Activated B cell treated with CpG ODN at 0.5 μM for 24 hours (primary cell): ENCODE data around the gene RPAP2. TPM values are rescaled to one million over a fixed set of nuclear protein-coding genes. Genes with fewer than 3 reads are reported as not detected.
A peak's percentile ranks its signal among the peaks of the same experiment; 100 is the strongest.
"Not testable (repeated sequence)": the region's sequence is repeated elsewhere in the genome, so short reads cannot be mapped to it uniquely, and the experiment has no call there.

Experiments used
- ATAC-seq: fragments of 200-7000 bp; cut with Tn5 transposase; one replicate; pipeline ENCODE4 v1.10.0; 2021; ENCODE audit warnings: low read depth, mild to moderate bottlenecking, moderate library complexity
- CTCF ChIA-PET: fragments of 350-600 bp; sonication (Branson Sonifier 250); formaldehyde crosslinking; loops from one replicate; lab custom pipeline; 2021; ENCODE audit warnings: antibody characterized with exemption; lab: Charles Lee
- POLR2A ChIA-PET: fragments of 350-600 bp; sonication (Branson Sonifier 250); formaldehyde crosslinking; loops from one replicate; lab custom pipeline; 2021; ENCODE audit warnings: antibody characterized with exemption; lab: Charles Lee
- DNase-seq: peaks from one replicate; pipeline ENCODE4 v3.0.0; 2022
- H3K27ac Mint-ChIP-seq: one replicate; pipeline ENCODE4 v1.8.0; 2020; ENCODE audit warnings: mixed read lengths
- H3K27me3 Mint-ChIP-seq: one replicate; pipeline ENCODE4 v1.8.0; 2021; ENCODE audit warnings: mixed read lengths
- H3K36me3 Mint-ChIP-seq: one replicate; pipeline ENCODE4 v1.8.0; 2021; ENCODE audit warnings: low read depth, mixed read lengths
- H3K4me1 Mint-ChIP-seq: one replicate; pipeline ENCODE4 v1.8.0; 2021; ENCODE audit warnings: mixed read lengths
- H3K4me3 Mint-ChIP-seq: one replicate; pipeline ENCODE4 v1.8.0; 2020; ENCODE audit warnings: mild to moderate bottlenecking, mixed read lengths
- H3K9me3 Mint-ChIP-seq: one replicate; pipeline ENCODE4 v1.8.0; 2020; ENCODE audit warnings: mixed read lengths
- CTCF ChIP-seq: fragments of 200-600 bp; IDR thresholded peaks from one replicate; pipeline ENCODE4 v1.8.0; 2022; ENCODE audit warnings: antibody characterized with exemption, mild to moderate bottlenecking
- intact Hi-C: fragments of 100-400 bp; cut with micrococcal nuclease; formaldehyde crosslinking; loops from one replicate; pipeline ENCODE4 v1.15.1; 2024
- total RNA-seq: library from RNA; stranded (reverse); gene quantifications from 2 replicates; pipeline ENCODE4 v1.2.3, GENCODE V29; 2022

RPAP2 gene
- 27.1 and 31.7 TPM in 2 replicates for total RNA-seq

GRCh38 chr1:92298573-92299476 is at the start of gene RPAP2, which contains the start of gene GLMN:
Gene RPAP2, plus strand, starts transcription at chr1:92299059. Its CDS starts 15 bp downstream, at chr1:92299074.
Gene GLMN, minus strand, starts transcription at chr1:92298987. Its CDS starts 988 bp downstream, at chr1:92297999.
- H3K27me3 Mint-ChIP-seq, result no peaks in the 10 kb centered on the region
- ATAC-seq (peak; percentile 96), DNase-seq (peak; percentile 82)
- ChIA-PET POLR2A (interaction anchor here (0.6 to 1.6 kb wide), 5 partner anchors 222 to 533 kb away, joined by 3 to 10 read pairs (median 4); partner anchors contain the start of genes EVI5 and RPL5), CTCF (no interaction called here)
- H3K4me3 Mint-ChIP-seq, result peak within 1 kb of the TSS; percentile 99
- peak within 1 kb of the TSS; percentile 99 for H3K27ac Mint-ChIP-seq
- H3K4me1 Mint-ChIP-seq, result peaks cover 31% of the 10 kb centered on the region
- H3K9me3 Mint-ChIP-seq, result no peaks in the 10 kb centered on the region
- peaks cover 33% of the 10 kb centered on the region for H3K36me3 Mint-ChIP-seq
- no peak for TF ChIP-seq CTCF
- intact Hi-C loops, result loop anchor here (1.0 to 10.0 kb wide), 10 partner anchors 99 to 1274 kb away; partner anchors contain the start of genes BTBD8, CCDC18, DR1 and EVI5

DNA sequence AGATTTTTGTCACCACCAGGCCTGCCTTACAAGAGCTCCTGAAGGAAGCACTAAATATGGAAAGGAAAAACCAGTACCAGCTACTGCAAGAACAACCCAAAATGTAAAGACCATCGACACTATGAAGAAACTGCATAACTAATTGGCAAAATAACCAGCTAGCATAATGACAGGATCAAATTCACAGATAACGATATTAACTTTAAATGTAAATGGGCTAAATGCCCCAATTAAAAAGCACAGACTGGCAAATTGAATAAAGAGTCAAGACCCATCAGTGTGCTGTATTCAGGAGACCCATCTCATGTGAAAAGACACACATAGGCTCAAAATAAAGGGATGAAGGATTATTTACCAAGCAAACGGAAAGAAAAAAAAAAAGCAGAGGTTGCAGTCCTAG is 44.1 kb upstream of the RPAP2 start:
- H3K4me1 Mint-ChIP-seq, H3K27ac Mint-ChIP-seq, intact Hi-C loops, POLR2A ChIA-PET, CTCF ChIA-PET, DNase-seq, H3K4me3 Mint-ChIP-seq, H3K27me3 Mint-ChIP-seq, ATAC-seq: not testable (repeated sequence)
- H3K36me3 Mint-ChIP-seq, result peaks cover 75% of the 10 kb centered on the region
- peaks cover 17% of the 10 kb centered on the region for H3K9me3 Mint-ChIP-seq

DNA sequence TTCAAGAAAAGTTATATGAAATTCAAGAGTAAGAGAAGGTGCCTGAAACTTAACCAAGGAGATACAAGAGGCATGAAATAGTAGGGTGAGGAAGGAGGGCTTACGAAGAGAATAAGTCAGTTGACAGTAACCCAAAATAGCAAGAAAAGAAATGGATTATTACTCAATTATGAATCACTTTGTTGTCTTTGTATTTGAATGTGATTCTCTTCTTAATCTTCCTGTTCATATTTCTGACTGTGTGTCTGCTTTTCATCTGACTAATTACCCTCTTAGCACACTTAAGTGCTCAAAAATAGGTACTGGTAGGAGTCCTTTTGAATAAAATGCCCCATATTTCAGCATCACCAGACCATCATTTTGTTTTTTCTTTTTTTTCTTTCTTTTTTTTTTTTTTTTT is 39.5 kb upstream of the RPAP2 start:
- Mint-ChIP-seq H3K4me1 (no peaks in the 10 kb centered on the region), H3K9me3 (peaks cover 12% of the 10 kb centered on the region), H3K27ac (no peak overlapping the region), H3K36me3 (peaks cover 93% of the 10 kb centered on the region), H3K4me3 (no peak overlapping the region), H3K27me3 (no peaks in the 10 kb centered on the region)
- TF ChIP-seq CTCF, result no peak
- POLR2A ChIA-PET, result no interaction called here
- intact Hi-C loops, result no loop called here
- DNase-seq (no peak), ATAC-seq (no peak)
- CTCF ChIA-PET, result no interaction called here

- H3K27ac Mint-ChIP-seq, result no peak overlapping the region
- H3K9me3 Mint-ChIP-seq, result no peaks in the 10 kb centered on the region
- H3K36me3 Mint-ChIP-seq, result peaks cover 82% of the 10 kb centered on the region
- TF ChIP-seq CTCF, result no peak
- intact Hi-C loops, result no loop called here
- ChIA-PET CTCF (no interaction called here), POLR2A (no interaction called here)
- no peaks in the 10 kb centered on the region for H3K4me1 Mint-ChIP-seq
- no peak overlapping the region for H3K4me3 Mint-ChIP-seq
- ATAC-seq, result no peak
- H3K27me3 Mint-ChIP-seq, result no peaks in the 10 kb centered on the region
- no peak for DNase-seq
Observed at GRCh38 chr1:92262516-92262915, 36.3 kb upstream of the RPAP2 start.

GRCh38 chr1:92273039-92273438 is 25.8 kb upstream of the RPAP2 start:
- DNase-seq (no peak), ATAC-seq (no peak)
- Mint-ChIP-seq H3K27ac (no peak overlapping the region), H3K9me3 (no peaks in the 10 kb centered on the region), H3K27me3 (no peaks in the 10 kb centered on the region), H3K36me3 (peaks cover 61% of the 10 kb centered on the region), H3K4me3 (no peak overlapping the region), H3K4me1 (peaks cover 2% of the 10 kb centered on the region)
- ChIA-PET CTCF (no interaction called here), POLR2A (no interaction called here)
- intact Hi-C loops, result no loop called here
- TF ChIP-seq CTCF, result no peak
